ENCODE measurements around the gene SCART1.

- TF ChIP-seq POLR2A (IDR thresholded peaks at IDR 0.05): no peak
- TF ChIP-seq CTCF (IDR thresholded peaks at IDR 0.05): no peak
These were observed 13.0 kb upstream of the SCART1 start for GRCh38 chr10:133440633-133441285.

Measured in stomach (tissue), 4 donors.